ENCODE data around the gene RNU2-63P. TPM values are rescaled to one million over a fixed set of nuclear protein-coding genes. Genes with fewer than 3 reads are reported as not detected.

The RNU2-63P gene
- total RNA-seq, 1 experiment from 2014 or later: not detected

DNA sequence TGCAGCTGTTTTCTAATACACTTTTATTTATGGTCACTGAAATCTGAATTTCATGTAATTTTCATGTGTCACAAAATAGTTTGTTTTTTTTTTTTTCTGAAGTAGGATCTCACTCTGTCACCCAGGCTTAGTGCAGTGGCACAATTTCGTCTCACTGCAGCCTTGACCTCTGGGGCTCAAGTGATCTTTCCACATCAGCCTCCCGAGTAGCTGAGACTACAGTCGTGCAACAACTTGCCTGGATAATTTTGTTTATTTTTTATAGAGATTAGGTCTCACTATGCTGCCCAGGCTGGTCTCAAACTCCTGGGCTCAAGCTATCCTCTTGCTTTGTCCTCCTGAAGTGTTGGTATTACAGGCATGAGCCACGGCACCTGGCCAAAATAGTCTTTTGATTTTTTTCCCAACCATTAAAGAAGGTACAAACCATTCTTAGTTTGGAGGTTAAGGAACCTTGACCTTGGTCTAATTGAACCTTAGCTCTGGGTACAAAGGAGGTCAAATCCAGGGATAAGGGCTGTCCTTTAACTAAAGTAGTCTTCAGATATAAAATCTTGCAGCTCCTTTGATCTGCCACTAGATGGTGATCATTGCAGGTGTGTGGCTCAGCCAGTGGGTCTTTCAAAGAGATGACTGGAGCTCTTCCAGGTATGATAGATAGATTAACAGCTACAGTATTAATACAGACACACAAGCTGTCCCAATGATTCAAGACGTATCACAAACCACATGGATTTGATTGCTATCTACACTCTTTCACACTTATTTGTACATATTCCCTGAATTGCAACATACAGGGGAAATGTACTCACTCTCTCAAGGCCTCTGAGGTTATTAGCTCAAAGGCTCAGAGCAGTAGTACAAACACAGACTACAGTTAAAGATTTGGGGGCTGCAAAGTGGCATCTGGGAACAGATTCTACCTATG, 43.9 kb upstream of the RNU2-63P start:
- intact Hi-C loops (cut with micrococcal nuclease; ENCODE audit: unreplicated experiment): loop anchor here (1.0 to 5.0 kb wide), 3 partner anchors 98 to 1253 kb away; no protein-coding TSS in a partner anchor
- Histone ChIP-seq H4K20me1 (ENCODE audit: insufficient read depth) (no peaks in the 10 kb centered on the region), H3K79me2 (ENCODE audit: low read depth) (peaks cover under 1% of the 10 kb centered on the region), H3F3A (ENCODE audit: insufficient read depth, low read depth) (no peaks in the 10 kb centered on the region), H3K4me3 (no peak overlapping the region), H3K27me3 (ENCODE audit: insufficient read depth, low read depth) (no peaks in the 10 kb centered on the region), H3K27ac (no peak overlapping the region), H2AFZ (no peak overlapping the region), H3K9me3 (ENCODE audit: insufficient read depth, low read depth) (no peaks in the 10 kb centered on the region), H3K4me1 (replicated peaks; ENCODE audit: insufficient read depth) (peaks cover 9% of the 10 kb centered on the region; the same call in 1 of the 2 replicates), H3K9me2 (ENCODE audit: insufficient read depth) (no peaks in the 10 kb centered on the region), H3K4me2 (no peak overlapping the region), H3K36me3 (ENCODE audit: low read depth) (no peaks in the 10 kb centered on the region)
- BruUV-seq (replicated peaks): no TSS peak
- DNase-seq: peak; percentile 15 to 55
- ChIA-PET CTCF (interaction anchor here (0.6 to 1.5 kb wide), 5 partner anchors 13 to 105 kb away, joined by 3 to 20 read pairs (median 3); no protein-coding TSS in a partner anchor), POLR2A (ENCODE audit: unreplicated experiment) (no interaction called here)
- TF ChIP-seq, protein P1, sequence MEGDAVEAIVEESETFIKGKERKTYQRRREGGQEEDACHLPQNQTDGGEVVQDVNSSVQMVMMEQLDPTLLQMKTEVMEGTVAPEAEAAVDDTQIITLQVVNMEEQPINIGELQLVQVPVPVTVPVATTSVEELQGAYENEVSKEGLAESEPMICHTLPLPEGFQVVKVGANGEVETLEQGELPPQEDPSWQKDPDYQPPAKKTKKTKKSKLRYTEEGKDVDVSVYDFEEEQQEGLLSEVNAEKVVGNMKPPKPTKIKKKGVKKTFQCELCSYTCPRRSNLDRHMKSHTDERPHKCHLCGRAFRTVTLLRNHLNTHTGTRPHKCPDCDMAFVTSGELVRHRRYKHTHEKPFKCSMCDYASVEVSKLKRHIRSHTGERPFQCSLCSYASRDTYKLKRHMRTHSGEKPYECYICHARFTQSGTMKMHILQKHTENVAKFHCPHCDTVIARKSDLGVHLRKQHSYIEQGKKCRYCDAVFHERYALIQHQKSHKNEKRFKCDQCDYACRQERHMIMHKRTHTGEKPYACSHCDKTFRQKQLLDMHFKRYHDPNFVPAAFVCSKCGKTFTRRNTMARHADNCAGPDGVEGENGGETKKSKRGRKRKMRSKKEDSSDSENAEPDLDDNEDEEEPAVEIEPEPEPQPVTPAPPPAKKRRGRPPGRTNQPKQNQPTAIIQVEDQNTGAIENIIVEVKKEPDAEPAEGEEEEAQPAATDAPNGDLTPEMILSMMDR (conservative IDR thresholded peaks at IDR 0.05): peak; percentile 87
- no peak for TF ChIP-seq EZH2 (IDR thresholded peaks at IDR 0.05; ENCODE audit: low read depth)

DNA sequence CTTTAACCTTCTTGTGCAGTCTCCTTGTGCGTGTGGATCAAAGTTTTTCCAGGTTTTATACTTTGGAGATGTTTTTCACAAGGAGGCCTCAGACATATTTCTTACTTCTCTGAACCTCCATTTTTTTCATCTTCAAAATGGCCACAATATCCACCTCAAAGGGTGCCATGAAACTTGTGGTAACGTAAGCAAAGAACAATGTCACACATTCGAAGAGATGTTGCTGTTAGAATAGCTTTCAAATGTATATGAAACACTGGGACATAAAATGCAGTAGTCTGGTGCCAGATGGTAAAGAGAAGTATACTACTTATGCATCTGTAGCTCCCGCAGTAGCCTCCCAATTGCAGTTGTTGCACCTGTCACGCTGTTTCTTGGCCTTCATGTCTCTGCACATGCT, 41.8 kb upstream of the RNU2-63P start:
- H3K4me3 ChIP-seq: no peak overlapping the region
- no peaks in the 10 kb centered on the region for H3K9me2 ChIP-seq (ENCODE audit: insufficient read depth)
- peaks cover 21% of the 10 kb centered on the region for H3K4me1 ChIP-seq (replicated peaks; ENCODE audit: insufficient read depth)
- H4K20me1 ChIP-seq (ENCODE audit: insufficient read depth): no peaks in the 10 kb centered on the region
- H3K79me2 ChIP-seq (ENCODE audit: low read depth): peaks cover 21% of the 10 kb centered on the region
- TF ChIP-seq, protein P1 (conservative IDR thresholded peaks at IDR 0.05): no peak
- TF ChIP-seq EZH2 (IDR thresholded peaks at IDR 0.05; ENCODE audit: low read depth): no peak
- POLR2A ChIA-PET (ENCODE audit: unreplicated experiment): no interaction called here
- H3F3A ChIP-seq (ENCODE audit: insufficient read depth, low read depth): no peaks in the 10 kb centered on the region; the same call in 1 of the 2 replicates
- no peak for DNase-seq
- CTCF ChIA-PET: no interaction called here
- H3K27ac ChIP-seq: no peak overlapping the region
- no peaks in the 10 kb centered on the region for H3K9me3 ChIP-seq (ENCODE audit: insufficient read depth, low read depth)
- H3K36me3 ChIP-seq (ENCODE audit: low read depth): peaks cover 7% of the 10 kb centered on the region; the same call in 1 of the 2 replicates
- no TSS peak for BruUV-seq (replicated peaks)
- no peak overlapping the region for H2AFZ ChIP-seq
- H3K27me3 ChIP-seq (ENCODE audit: insufficient read depth, low read depth): no peaks in the 10 kb centered on the region
- intact Hi-C loops (cut with micrococcal nuclease; ENCODE audit: unreplicated experiment): loop anchor here (5.0 kb wide), 1 partner anchor 1251 kb away; no protein-coding TSS in a partner anchor
- no peak overlapping the region for H3K4me2 ChIP-seq

GRCh38 chr2:88057437-88057844, 41.1 kb upstream of the RNU2-63P start:
- DNase-seq: no peak

More at GRCh38 chr2:88057437-88057844, 41.1 kb upstream of the RNU2-63P start:
- H3K79me2 ChIP-seq (ENCODE audit: low read depth): peaks cover 27% of the 10 kb centered on the region
- no peaks in the 10 kb centered on the region; the same call in 1 of the 2 replicates for H3F3A ChIP-seq (ENCODE audit: insufficient read depth, low read depth)
- H4K20me1 ChIP-seq (ENCODE audit: insufficient read depth): no peaks in the 10 kb centered on the region
- no peak overlapping the region for H3K4me3 ChIP-seq
- no peaks in the 10 kb centered on the region for H3K27me3 ChIP-seq (ENCODE audit: insufficient read depth, low read depth)
- H3K36me3 ChIP-seq (ENCODE audit: low read depth): peaks cover 10% of the 10 kb centered on the region; the same call in 1 of the 2 replicates
- H2AFZ ChIP-seq: peak overlapping the region; percentile 62; the same call in 1 of the 2 replicates
- POLR2A ChIA-PET (ENCODE audit: unreplicated experiment): no interaction called here
- peaks cover 21% of the 10 kb centered on the region for H3K4me1 ChIP-seq (replicated peaks; ENCODE audit: insufficient read depth)
- no peak overlapping the region for H3K4me2 ChIP-seq
- BruUV-seq (replicated peaks): no TSS peak
- no peaks in the 10 kb centered on the region for H3K9me2 ChIP-seq (ENCODE audit: insufficient read depth)
- CTCF ChIA-PET: no interaction called here
- H3K27ac ChIP-seq: no peak overlapping the region
- H3K9me3 ChIP-seq (ENCODE audit: insufficient read depth, low read depth): no peaks in the 10 kb centered on the region
- intact Hi-C loops (cut with micrococcal nuclease; ENCODE audit: unreplicated experiment): loop anchor here (5.0 kb wide), 1 partner anchor 1250 kb away; no protein-coding TSS in a partner anchor
- no peak for TF ChIP-seq EZH2 (IDR thresholded peaks at IDR 0.05; ENCODE audit: low read depth)
- TF ChIP-seq, protein P1 (conservative IDR thresholded peaks at IDR 0.05): no peak
